ENCODE results near the gene MALAT1. TPM values are rescaled to one million over a fixed set of nuclear protein-coding genes. Genes with fewer than 3 reads are reported as not detected.
A peak's percentile ranks its signal among the peaks of the same experiment; 100 is the strongest.

MALAT1 gene
- total and polyA plus RNA-seq, 2 of the 13 experiments (the other 11 are each of a cell fraction or from before 2014, with no cell fraction given): 143 to 1,237 TPM

DNA sequence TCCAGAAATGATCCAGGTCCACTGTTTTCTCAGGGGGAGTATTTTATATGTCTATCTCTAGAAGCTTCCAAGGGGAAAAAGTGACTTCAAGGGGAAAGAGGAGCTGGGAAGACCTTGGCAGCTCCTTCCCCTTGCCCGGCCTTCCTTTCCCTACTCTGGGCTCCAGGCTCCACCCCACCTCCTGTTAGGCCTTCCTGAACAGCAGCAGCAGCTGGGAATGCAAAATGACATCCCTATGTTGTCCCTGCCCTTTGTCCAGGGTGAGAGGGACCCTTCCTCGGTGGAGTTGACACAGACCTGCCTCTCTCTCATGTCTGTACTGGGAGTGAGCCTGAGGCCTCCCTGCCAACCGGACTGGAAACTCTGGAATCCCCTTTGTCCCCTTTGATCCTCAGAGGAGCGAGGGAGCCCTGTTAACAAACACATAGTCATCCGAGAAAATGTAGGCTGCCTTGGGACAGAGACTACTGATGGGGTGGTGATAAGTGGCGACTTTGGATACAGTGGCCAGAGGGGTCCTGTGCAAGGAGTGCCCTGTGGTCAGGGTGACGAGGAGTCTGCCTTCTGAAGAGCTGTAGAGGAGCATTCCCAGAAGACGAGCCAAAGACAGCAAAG, 9.0 kb upstream of the MALAT1 start (continued):
- TF ChIP-seq, protein P1, sequence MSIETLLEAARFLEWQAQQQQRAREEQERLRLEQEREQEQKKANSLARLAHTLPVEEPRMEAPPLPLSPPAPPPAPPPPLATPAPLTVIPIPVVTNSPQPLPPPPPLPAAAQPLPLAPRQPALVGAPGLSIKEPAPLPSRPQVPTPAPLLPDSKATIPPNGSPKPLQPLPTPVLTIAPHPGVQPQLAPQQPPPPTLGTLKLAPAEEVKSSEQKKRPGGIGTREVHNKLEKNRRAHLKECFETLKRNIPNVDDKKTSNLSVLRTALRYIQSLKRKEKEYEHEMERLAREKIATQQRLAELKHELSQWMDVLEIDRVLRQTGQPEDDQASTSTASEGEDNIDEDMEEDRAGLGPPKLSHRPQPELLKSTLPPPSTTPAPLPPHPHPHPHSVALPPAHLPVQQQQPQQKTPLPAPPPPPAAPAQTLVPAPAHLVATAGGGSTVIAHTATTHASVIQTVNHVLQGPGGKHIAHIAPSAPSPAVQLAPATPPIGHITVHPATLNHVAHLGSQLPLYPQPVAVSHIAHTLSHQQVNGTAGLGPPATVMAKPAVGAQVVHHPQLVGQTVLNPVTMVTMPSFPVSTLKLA (IDR thresholded peaks at IDR 0.05): no peak
- TF ChIP-seq CHD4 (IDR thresholded peaks at IDR 0.05; ENCODE audit: borderline replicate concordance, low read length) (no peak), ZNF737 (CRISPR knock-in tag; IDR thresholded peaks at IDR 0.05; ENCODE audit: borderline replicate concordance) (no peak), ZNF331 (CRISPR knock-in tag; IDR thresholded peaks at IDR 0.05) (0 out of 2 replicates have a peak, but pooled peaks have one; percentile 60), ZNF615 (CRISPR knock-in tag; IDR thresholded peaks at IDR 0.05; ENCODE audit: borderline replicate concordance) (0 out of 2 replicates have a peak, but pooled peaks have one; percentile 56), PRMT3 (CRISPR knock-in tag; IDR thresholded peaks at IDR 0.05; ENCODE audit: borderline replicate concordance, low read depth) (no peak), FOXJ3 (CRISPR knock-in tag; IDR thresholded peaks at IDR 0.05; ENCODE audit: borderline replicate concordance) (no peak), ZNF260 (CRISPR knock-in tag; IDR thresholded peaks at IDR 0.05; ENCODE audit: borderline replicate concordance, low read depth) (no peak), EED (CRISPR knock-in tag; IDR thresholded peaks at IDR 0.05) (no peak), YEATS4 (CRISPR knock-in tag; IDR thresholded peaks at IDR 0.05; ENCODE audit: borderline replicate concordance) (0 out of 2 replicates have a peak, but pooled peaks have one; percentile 23), KMT2A (CRISPR knock-in tag; IDR thresholded peaks at IDR 0.05) (no peak), ZNF891 (CRISPR knock-in tag; IDR thresholded peaks at IDR 0.05) (no peak; the same call in 1 of the 2 replicates), ZNF484 (CRISPR knock-in tag; IDR thresholded peaks at IDR 0.05; ENCODE audit: borderline replicate concordance, low read depth) (no peak), BORCS8-MEF2B (CRISPR knock-in tag; IDR thresholded peaks at IDR 0.05) (no peak), ZNF350 (CRISPR knock-in tag; IDR thresholded peaks at IDR 0.05; ENCODE audit: borderline replicate concordance, low read depth) (0 out of 2 replicates have a peak, but pooled peaks have one; percentile 11), ZNF333 (CRISPR knock-in tag; IDR thresholded peaks at IDR 0.05; ENCODE audit: borderline replicate concordance) (no peak)
- TF ChIP-seq, protein P2, sequence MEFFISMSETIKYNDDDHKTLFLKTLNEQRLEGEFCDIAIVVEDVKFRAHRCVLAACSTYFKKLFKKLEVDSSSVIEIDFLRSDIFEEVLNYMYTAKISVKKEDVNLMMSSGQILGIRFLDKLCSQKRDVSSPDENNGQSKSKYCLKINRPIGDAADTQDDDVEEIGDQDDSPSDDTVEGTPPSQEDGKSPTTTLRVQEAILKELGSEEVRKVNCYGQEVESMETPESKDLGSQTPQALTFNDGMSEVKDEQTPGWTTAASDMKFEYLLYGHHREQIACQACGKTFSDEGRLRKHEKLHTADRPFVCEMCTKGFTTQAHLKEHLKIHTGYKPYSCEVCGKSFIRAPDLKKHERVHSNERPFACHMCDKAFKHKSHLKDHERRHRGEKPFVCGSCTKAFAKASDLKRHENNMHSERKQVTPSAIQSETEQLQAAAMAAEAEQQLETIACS (CRISPR knock-in tag; IDR thresholded peaks at IDR 0.05): no peak
- TF ChIP-seq, protein P3, sequence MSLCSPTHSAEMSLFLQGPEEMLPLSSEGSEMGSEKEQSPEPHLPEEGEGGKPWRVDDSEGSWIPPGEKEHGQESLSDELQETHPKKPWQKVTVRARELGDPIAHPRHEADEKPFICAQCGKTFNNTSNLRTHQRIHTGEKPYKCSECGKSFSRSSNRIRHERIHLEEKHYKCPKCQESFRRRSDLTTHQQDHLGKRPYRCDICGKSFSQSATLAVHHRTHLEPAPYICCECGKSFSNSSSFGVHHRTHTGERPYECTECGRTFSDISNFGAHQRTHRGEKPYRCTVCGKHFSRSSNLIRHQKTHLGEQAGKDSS (CRISPR knock-in tag; IDR thresholded peaks at IDR 0.05; ENCODE audit: borderline replicate concordance, low read depth): peak; percentile 32; the same call in 1 of the 2 replicates
- TF ChIP-seq, protein P4, sequence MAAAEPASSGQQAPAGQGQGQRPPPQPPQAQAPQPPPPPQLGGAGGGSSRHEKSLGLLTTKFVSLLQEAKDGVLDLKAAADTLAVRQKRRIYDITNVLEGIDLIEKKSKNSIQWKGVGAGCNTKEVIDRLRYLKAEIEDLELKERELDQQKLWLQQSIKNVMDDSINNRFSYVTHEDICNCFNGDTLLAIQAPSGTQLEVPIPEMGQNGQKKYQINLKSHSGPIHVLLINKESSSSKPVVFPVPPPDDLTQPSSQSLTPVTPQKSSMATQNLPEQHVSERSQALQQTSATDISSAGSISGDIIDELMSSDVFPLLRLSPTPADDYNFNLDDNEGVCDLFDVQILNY (CRISPR knock-in tag; conservative IDR thresholded peaks at IDR 0.05): no peak
- TF ChIP-seq, protein P5, sequence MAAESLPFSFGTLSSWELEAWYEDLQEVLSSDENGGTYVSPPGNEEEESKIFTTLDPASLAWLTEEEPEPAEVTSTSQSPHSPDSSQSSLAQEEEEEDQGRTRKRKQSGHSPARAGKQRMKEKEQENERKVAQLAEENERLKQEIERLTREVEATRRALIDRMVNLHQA (CRISPR knock-in tag; IDR thresholded peaks at IDR 0.05): no peak
- TF ChIP-seq, protein P6, sequence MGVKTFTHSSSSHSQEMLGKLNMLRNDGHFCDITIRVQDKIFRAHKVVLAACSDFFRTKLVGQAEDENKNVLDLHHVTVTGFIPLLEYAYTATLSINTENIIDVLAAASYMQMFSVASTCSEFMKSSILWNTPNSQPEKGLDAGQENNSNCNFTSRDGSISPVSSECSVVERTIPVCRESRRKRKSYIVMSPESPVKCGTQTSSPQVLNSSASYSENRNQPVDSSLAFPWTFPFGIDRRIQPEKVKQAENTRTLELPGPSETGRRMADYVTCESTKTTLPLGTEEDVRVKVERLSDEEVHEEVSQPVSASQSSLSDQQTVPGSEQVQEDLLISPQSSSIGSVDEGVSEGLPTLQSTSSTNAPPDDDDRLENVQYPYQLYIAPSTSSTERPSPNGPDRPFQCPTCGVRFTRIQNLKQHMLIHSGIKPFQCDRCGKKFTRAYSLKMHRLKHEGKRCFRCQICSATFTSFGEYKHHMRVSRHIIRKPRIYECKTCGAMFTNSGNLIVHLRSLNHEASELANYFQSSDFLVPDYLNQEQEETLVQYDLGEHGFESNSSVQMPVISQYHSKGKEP (CRISPR knock-in tag; IDR thresholded peaks at IDR 0.05): no peak

All from HepG2 (cell line).